Suprapubic skin (tissue), 4 donors: ENCODE results near the gene PEX7. TPM values are rescaled to one million over a fixed set of nuclear protein-coding genes. Genes with fewer than 3 reads are reported as not detected.
"Not testable (repeated sequence)": the region's sequence is repeated elsewhere in the genome, so short reads cannot be mapped to it uniquely, and the experiment has no call there.

ENCODE experiments used
- DNase-seq, 2 donors: peaks; one replicate each; pipeline ENCODE4 v3.0.0-alpha.2; 2019; ENCODE audit warnings: low spot score in 2 of 2
- H3K27ac ChIP-seq: fragments of 200-600 bp; sonication (generic); one replicate; pipeline ENCODE4 v1.5.1; 2019
- H3K27me3 ChIP-seq: fragments of 200-600 bp; sonication (generic); one replicate; pipeline ENCODE4 v1.5.1; 2019
- H3K36me3 ChIP-seq: fragments of 200-600 bp; sonication (generic); one replicate; pipeline ENCODE4 v1.5.1; 2019
- H3K4me1 ChIP-seq: fragments of 200-600 bp; sonication (generic); one replicate; pipeline ENCODE4 v1.5.1; 2019
- H3K4me3 ChIP-seq: fragments of 200-600 bp; sonication (generic); one replicate; pipeline ENCODE4 v1.5.1; 2019; ENCODE audit warnings: mild to moderate bottlenecking
- H3K9me3 ChIP-seq: fragments of 200-600 bp; sonication (generic); one replicate; pipeline ENCODE4 v1.5.1; 2019
- EP300 ChIP-seq: sonication (generic); formaldehyde crosslinking; IDR thresholded peaks from one replicate; pipeline ENCODE4 v1.6.1; 2017; ENCODE audit warnings: antibody characterized with exemption
- POLR2A ChIP-seq, 2 donors: fragments of 450-650 bp; IDR thresholded peaks; one replicate each; pipeline ENCODE4 v1.6.1; 2017; ENCODE audit warnings: antibody characterized with exemption in 2 of 2, mild to moderate bottlenecking in 2 of 2, moderate library complexity in 2 of 2
- POLR2AphosphoS5 ChIP-seq, 3 donors: sonication (generic); formaldehyde crosslinking; IDR thresholded peaks; one replicate each; pipeline ENCODE4 v1.6.1; 2017; ENCODE audit warnings: antibody characterized with exemption in 3 of 3
- WGBS: methylation state at CpG from one replicate; pipeline ENCODE4 v1.1.5; 2018; 5-methylcytosine and 5-hydroxymethylcytosine counted together
- total RNA-seq, 4 donors: library from RNA; depleted of rRNA; stranded (reverse); fragments of >200 nt; gene quantifications; one replicate each; pipeline ENCODE4 v1.1.0, GENCODE V29; 2016
- TF ChIP-seq, protein P1 (sequence below), 2 donors: fragments of 200-600 bp in 1 of 2; fragments of 450-650 bp in 1 of 2; sonication (generic) in 1 of 2; IDR thresholded peaks; one replicate each; pipeline ENCODE4 v1.5.1; 2016 to 2019; ENCODE audit warnings: antibody characterized with exemption in 2 of 2, mild to moderate bottlenecking in 1 of 2, moderate library complexity in 1 of 2

PEX7 gene
- total RNA-seq, 4 donors from 2014 or later: 4.3 to 21.2 (median 12.4) TPM

DNA sequence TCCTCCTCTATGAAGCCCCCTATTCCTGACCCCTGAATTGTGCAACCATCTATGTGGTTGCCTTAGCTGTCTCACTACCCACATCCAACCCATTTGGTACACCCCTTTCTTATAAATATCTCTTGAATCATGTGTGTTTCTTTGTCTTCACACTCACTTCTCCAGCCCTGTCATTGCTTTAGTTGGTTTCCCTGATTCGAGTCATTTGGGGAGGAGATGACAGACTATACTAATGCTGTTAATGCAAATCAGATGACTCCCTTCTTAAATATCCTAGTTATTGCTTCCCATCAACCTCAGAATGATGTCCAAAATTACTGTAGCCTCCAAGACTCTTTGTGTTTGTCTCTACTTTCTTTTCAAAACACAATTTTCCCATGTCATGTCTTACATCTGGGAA is 122.7 kb downstream of the PEX7 start:
- Histone ChIP-seq H3K4me1 (no peaks in the 10 kb centered on the region), H3K9me3 (no peaks in the 10 kb centered on the region), H3K27ac (no peak overlapping the region), H3K27me3 (no peaks in the 10 kb centered on the region), H3K4me3 (no peak overlapping the region), H3K36me3 (no peaks in the 10 kb centered on the region)
- no peak for DNase-seq
- TF ChIP-seq, protein P1, sequence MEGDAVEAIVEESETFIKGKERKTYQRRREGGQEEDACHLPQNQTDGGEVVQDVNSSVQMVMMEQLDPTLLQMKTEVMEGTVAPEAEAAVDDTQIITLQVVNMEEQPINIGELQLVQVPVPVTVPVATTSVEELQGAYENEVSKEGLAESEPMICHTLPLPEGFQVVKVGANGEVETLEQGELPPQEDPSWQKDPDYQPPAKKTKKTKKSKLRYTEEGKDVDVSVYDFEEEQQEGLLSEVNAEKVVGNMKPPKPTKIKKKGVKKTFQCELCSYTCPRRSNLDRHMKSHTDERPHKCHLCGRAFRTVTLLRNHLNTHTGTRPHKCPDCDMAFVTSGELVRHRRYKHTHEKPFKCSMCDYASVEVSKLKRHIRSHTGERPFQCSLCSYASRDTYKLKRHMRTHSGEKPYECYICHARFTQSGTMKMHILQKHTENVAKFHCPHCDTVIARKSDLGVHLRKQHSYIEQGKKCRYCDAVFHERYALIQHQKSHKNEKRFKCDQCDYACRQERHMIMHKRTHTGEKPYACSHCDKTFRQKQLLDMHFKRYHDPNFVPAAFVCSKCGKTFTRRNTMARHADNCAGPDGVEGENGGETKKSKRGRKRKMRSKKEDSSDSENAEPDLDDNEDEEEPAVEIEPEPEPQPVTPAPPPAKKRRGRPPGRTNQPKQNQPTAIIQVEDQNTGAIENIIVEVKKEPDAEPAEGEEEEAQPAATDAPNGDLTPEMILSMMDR (IDR thresholded peaks at IDR 0.05): no peak
- TF ChIP-seq POLR2A (IDR thresholded peaks at IDR 0.05) (no peak), POLR2AphosphoS5 (IDR thresholded peaks at IDR 0.05) (no peak), EP300 (no peak)
- WGBS: 79% methylated on average over 1 of the region's 1 CpG

DNA sequence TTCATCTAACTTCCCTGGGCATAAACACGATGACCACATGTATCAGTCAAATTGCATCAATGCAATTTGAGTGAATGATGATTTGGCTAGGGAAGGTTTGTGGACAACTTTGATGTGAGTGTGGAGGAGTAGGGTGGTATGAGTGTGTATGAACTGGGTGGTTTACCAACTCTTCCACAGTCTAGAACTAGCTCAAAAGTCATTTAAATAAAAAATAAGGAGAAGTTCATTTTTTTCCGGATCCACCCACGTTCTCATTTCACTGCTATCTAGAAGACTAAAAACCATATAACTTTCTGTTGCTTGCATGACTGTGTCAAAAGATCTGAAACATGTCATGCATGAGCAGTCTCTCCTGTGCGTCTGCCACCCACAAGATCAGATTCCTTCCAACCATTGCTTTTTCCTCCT is 123.3 kb downstream of the PEX7 start:
- Histone ChIP-seq H3K36me3 (no peaks in the 10 kb centered on the region), H3K27ac (no peak overlapping the region), H3K27me3 (no peaks in the 10 kb centered on the region), H3K4me3 (no peak overlapping the region), H3K4me1 (no peaks in the 10 kb centered on the region), H3K9me3 (no peaks in the 10 kb centered on the region)
- DNase-seq: no peak
- WGBS: 84% methylated on average over 4 of the region's 4 CpGs
- TF ChIP-seq POLR2A (IDR thresholded peaks at IDR 0.05) (no peak), EP300 (no peak), POLR2AphosphoS5 (IDR thresholded peaks at IDR 0.05) (no peak)
- TF ChIP-seq, protein P1 (IDR thresholded peaks at IDR 0.05): no peak

GRCh38 chr6:136947037-136947436 is 124.6 kb downstream of the PEX7 start:
- no peak for DNase-seq
- no peaks in the 10 kb centered on the region for H3K36me3 ChIP-seq
- no peaks in the 10 kb centered on the region for H3K4me1 ChIP-seq
- 62% methylated on average over 9 of the region's 9 CpGs for WGBS
- H3K4me3 ChIP-seq: no peak overlapping the region
- H3K27ac ChIP-seq: no peak overlapping the region
- H3K9me3 ChIP-seq: no peaks in the 10 kb centered on the region
- TF ChIP-seq, protein P1 (IDR thresholded peaks at IDR 0.05): no peak
- TF ChIP-seq POLR2A (IDR thresholded peaks at IDR 0.05): no peak
- TF ChIP-seq EP300: no peak
- TF ChIP-seq POLR2AphosphoS5 (IDR thresholded peaks at IDR 0.05): no peak
- H3K27me3 ChIP-seq: no peaks in the 10 kb centered on the region

- H3K36me3 ChIP-seq, H3K27me3 ChIP-seq, H3K4me3 ChIP-seq, H3K27ac ChIP-seq, H3K4me1 ChIP-seq, DNase-seq, H3K9me3 ChIP-seq: not testable (repeated sequence)
- WGBS: 93% methylated on average over 3 of the region's 3 CpGs
Observed at GRCh38 chr6:136949957-136950356, 127.6 kb downstream of the PEX7 start.

DNA sequence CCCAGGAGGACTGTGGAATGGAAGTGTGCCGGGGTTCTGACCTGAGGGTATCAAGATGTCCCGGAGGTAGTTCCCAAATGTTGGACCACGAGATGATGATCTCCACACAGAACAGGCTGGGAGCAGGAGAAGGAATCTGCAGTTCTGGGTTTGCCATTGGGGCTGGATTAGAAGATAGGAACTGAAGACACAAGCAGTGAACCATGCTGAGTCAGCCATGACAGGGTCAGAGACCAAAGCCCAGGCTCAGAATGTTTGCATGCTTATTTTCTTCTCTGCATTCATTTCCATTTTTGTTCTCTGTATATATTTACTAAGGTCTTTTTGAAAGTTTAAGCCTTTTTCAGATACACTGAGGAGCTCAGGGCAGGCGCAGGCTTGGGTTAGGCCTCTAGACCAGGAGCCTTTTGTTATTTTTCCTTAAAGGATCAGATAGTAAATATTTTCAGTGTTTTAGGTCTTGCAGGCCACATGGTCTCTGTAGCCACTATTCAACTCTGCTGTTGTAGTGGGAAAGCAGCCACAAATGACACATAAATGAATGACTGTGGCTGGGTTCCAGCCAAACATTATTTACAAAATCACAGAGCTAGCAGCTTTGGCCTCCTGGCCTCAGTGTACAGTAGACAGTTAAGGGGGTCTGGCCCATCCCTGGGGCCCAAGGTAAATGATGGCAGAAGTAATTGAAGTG is 128.2 kb downstream of the PEX7 start:
- TF ChIP-seq POLR2AphosphoS5 (IDR thresholded peaks at IDR 0.05) (no peak), POLR2A (IDR thresholded peaks at IDR 0.05) (no peak), EP300 (no peak)
- TF ChIP-seq, protein P1 (IDR thresholded peaks at IDR 0.05): no peak
- DNase-seq: no peak
- Histone ChIP-seq H3K27me3 (no peaks in the 10 kb centered on the region), H3K36me3 (no peaks in the 10 kb centered on the region), H3K27ac (no peak overlapping the region), H3K9me3 (no peaks in the 10 kb centered on the region), H3K4me3 (no peak overlapping the region), H3K4me1 (no peaks in the 10 kb centered on the region)
- WGBS: 71% methylated on average over 4 of the region's 4 CpGs
